ENCODE measurements around the gene IKBKG.
"Not testable (repeated sequence)": the region's sequence is repeated elsewhere in the genome, so short reads cannot be mapped to it uniquely, and the experiment has no call there.

The IKBKG gene

DNA sequence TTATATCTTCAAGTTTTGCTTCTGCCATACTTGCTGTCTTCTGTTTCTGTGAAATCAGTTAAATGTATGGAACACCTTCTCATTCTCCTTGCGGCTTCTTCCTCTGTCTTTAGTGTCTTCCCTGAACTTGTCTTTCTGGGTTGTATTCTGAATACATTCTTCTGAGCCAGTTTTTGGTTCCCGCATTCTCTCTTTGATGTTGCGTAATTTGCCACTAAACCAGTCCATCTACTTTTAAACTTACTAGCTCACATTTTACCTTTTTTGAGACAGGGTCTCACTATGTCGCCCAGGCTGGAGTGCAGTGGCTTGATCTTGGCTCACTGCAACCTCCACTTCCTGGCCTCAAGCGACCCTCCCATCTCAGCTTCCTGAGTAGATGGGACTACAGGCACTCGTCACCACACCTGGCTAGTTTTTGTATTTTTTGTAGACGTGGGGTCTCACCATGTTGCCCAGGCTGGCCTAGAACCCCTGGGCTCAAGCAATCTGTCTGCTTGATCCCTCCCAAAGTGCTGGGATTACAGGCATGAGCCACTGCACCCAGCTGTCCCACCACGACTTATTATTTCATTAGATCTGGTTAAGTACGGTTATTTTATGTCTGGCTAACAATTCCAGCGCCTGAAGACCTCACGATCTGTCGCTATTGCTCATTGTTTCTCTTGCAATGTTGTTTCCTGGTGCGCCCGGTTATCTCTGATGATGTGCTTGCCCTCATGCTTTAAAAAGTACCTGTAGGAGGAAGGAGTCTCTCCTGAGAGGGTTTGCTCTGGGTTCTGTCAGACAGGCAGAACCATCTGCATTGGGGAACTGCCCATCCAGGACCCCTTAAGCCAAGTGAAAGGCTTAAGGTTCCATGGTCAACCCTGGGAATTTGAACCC lies 21.6 kb upstream of the IKBKG start:
- no peak for DNase-seq (ENCODE audit: low read depth in 4 of 4, low spot score in 1 of 4)

DNA sequence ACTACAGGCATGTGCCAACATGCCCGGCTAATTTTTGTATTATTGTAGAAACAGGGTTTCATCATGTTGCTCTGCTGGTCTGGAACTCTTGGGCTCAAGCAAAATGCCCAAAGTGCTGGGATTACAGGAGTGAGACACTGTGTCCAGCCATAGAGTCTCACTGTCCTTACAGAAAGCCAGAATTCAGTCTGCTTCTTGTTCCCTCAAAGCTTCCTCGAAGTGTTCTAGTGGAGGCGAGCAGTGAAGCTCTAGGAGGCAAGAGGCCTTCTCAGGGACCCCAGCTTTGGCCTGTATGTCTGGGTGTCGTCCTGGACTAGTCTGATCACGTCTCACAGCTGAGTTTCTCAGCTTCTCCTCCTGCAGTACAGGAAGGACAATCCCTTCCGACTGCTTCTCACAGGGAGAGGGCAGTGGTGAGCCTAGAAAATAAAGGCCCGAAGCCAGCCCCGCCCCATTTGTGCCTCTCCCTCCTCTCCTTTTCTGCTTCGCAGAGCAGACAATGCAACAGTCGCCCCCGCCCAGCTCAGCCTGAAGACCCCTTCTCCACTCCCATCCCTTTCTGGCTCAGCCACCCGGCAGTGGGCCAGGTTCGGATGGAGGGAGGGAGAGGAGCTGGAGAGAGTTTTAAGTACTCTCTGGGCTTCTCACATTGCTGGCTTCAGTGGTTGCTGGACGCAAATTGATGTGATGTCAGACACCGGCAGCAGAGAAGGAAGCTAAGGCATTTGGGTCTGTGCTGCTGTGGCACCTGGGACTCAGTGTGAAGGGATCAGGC lies 20.3 kb upstream of the IKBKG start:
- DNase-seq (ENCODE audit: low read depth in 4 of 4, low spot score in 1 of 4): peak in 3 of 4 experiments; percentile 33 to 51 (median 36)

DNA sequence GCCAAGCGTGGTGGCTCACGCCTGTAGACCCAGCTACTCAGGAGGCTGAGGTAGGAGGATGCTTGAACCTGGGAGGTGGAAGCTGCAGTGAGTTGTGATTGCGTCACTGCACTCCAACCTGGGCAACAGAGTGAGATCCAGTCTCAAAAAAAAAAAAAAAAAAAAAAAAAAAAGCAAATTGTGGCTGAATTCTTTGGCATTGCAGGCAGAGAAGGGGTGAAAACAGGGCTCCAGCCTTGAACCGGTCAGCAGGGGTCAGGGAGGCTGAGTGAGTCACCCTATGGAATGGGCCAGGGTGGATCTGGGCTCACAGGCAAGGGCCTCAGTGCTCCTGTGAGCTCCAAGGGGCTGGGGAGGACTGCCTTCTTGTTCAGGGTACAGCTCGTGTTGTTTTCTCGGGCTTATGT lies 18.2 kb upstream of the IKBKG start:
- DNase-seq (ENCODE audit: low read depth in 4 of 4, low spot score in 1 of 4): no peak

DNA sequence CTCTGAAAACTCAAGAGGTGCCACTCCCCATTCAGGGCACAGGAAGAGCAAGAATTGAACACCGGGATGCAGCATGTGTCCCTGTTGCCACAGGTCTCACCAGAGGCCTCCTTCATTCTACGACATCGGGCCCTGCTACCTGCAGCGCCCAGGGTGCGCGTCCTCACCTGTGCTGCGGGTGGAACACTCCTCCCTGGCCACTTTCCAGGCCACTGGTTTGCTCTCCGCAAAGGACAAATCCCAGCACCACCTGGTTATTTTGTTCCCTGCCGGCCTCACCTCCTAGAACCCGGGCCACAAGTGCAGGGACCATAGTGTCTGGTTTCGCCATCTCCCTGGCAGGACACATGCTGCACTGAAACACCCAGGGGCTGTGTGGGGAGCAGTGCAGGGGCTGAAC lies 17.1 kb upstream of the IKBKG start:
- DNase-seq (ENCODE audit: low read depth in 4 of 4, low spot score in 1 of 4): no peak

DNA sequence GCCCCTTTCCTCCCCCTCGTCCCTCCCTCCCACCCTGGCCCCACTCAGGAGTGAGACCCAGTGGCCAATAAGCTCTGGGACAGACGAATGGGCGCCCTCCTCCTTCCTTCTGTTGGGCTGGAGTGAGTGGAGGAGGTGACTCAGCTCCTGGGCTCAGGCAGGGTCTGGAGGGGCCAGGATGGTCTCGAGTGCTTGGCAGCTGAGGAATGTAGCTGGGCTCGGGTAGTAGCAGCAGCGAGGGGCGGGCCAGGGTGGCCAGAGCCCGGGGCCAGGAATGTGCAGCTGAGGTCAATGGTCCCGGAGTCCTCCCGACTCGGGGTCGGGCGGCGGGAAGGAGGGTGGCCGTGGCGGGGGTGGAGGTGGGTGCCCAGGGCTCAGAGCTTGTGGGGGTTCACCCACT lies 15.8 kb upstream of the IKBKG start:
- DNase-seq (ENCODE audit: low read depth in 4 of 4, low spot score in 1 of 4): no peak

DNA sequence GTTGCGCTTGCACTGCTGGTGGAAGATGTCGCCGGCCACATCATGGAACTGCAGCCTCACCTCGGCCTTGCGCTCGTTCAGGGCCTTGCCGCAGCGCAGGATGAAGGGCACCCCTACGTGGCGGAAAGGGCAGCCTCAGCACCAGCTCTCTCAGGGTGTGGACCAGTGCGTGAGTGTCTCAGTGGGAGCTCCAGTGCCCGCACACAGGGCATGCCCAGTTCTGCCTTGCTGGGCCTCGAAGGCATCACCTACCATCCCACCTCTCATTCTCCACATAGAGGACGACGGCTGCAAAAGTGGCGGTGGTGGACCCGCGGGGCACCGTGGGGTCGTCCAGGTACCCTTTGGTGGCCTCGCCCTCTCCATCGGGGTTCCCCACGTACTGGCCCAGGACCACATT lies 14.7 kb upstream of the IKBKG start:
- DNase-seq (ENCODE audit: low read depth in 4 of 4, low spot score in 1 of 4): no peak

DNA sequence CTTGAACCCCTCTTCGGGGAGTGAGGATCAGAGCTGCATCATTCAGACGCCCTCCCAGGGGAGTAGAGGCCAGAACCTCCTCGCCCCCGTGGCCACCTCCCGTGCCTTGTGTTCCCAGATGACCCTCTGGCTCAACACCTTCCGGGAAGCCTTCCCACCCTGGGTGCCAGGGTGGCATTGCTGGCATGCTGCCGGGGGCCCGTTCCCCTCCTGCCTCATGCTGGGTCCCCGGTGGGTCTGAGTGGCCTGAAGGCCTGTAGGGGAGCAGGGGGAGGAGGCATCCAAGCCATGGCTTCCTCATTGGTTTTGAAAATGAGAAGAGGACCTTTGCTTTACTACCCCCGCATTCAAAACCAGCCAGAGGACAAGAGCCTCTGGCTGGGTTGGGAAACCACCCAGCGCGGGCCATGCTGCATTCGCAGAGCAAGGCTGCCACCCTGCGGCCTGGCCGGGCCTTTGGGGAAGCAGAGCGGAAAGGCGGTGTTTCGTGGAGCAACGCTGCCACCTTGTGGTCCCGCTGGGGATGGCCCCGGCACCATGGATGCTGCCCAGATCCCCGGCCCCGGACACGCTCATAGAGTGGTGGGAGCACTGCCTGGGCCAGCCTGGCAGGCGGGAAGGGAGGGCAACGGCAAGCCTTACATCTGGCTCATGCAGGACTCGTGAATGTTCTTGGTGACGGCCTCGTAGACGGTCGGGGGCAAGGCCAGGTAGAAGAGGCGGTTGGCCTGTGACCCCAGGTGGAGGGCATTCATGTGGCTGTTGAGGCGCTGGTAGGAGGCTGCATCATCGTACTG lies 12.7 kb upstream of the IKBKG start:
- DNase-seq (ENCODE audit: low read depth in 4 of 4, low spot score in 1 of 4): peak; percentile 64 to 91 (median 76)

DNA sequence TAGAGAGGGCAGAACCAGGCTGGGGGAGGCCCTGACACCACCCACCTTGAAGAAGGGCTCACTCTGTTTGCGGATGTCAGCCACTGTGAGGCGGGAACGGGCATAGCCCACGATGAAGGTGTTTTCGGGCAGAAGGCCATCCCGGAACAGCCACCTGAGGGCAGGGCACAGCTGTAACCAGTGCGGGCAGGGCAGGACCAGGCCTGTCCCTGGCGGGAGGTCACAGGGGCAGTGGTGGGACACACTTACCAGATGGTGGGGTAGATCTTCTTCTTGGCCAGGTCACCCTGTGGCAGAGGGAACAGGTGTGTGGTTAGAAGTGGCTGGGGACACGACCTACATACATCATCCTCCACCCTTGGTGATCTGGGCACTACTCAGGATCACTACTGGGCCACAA lies 11.5 kb upstream of the IKBKG start:
- no peak for DNase-seq (ENCODE audit: low read depth in 4 of 4, low spot score in 1 of 4)

DNA sequence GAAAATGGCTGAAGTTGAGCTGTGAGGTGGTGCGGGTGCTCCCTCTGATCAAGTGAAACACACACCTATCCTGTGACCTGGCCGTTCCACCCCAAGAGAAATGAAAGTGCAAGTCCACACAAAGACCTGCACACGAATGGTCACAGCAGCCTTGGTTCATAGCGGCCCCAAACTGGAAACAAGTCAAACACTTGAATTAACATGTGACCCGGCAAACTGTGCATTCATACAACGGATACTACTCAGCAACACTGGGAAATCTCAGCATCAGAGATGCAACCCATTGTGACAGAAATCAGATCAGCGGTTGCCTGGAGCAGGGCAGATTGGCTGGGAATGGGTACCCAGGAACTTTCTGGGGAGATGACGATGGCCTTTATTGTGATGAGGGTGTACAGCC lies 8.3 kb upstream of the IKBKG start:
- no peak for DNase-seq (ENCODE audit: low read depth in 4 of 4, low spot score in 1 of 4)

DNA sequence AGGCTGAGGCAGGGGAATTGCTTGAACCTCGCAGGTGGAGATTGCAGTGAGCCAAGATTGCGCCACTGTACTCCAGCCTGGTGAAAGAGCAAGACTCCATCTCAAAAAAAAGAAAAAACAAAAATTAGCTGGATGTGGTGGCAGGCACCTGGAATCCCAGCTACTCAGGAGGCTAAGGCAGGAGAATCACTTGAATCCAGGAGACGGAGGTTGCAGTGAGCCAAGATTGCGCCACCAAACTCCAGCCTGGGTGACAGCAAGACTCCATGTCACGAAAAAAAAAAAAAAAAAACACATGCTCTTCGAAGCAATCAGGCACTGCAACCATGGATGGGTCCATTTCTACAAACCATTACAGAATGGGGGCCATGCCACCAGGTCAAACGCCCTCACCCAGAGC lies 7.1 kb upstream of the IKBKG start:
- DNase-seq (ENCODE audit: low read depth in 4 of 4, low spot score in 1 of 4): not testable (repeated sequence)

DNA sequence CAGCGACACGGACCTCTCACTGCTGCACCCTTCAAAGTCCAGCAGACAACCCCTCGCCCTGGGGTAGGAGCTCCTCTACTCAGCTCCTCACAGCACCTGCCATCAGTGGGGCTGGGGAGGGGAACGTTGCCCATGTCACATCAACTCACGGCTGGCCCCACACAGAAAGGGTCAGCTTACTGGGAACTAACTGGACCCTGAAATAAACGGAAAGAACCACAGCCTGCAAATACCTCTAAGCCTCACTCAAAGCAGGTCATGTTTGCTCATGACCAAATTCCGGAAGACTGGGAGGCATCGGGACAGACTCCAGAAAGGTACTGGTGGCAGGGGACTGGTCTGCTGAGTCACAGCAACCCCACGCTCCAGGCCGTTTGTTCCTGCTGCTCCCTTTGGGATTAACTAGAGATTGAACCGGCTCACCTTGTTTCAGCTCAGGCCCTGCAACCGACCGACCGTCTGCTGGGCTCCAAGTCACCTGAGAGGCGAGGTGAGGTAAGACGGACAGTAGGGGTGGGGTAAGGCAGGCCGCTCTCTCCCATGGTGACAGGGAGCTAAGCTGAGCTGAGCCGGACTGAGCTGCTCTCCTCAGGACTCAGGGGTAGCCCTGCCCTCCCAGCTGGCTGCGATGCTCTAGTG lies 6.4 kb upstream of the IKBKG start:
- no peak for DNase-seq (ENCODE audit: low read depth in 4 of 4, low spot score in 1 of 4)

DNA sequence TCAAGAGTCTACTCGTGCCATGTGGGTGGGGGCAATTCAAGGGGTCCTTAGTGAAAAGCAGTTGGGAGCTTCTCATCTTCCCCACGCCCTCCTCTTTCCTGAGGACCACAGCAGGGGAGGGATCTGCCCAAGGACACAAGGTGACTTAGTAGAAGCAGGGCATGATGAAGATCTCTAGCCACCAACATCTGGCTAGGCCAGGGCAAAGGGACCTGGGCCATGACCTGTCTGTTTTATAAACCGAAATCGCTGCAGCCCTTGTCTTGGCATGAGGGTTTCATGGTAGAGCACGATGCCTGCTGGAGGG lies 5.9 kb upstream of the IKBKG start:
- DNase-seq (ENCODE audit: low read depth in 4 of 4, low spot score in 1 of 4): no peak

DNA sequence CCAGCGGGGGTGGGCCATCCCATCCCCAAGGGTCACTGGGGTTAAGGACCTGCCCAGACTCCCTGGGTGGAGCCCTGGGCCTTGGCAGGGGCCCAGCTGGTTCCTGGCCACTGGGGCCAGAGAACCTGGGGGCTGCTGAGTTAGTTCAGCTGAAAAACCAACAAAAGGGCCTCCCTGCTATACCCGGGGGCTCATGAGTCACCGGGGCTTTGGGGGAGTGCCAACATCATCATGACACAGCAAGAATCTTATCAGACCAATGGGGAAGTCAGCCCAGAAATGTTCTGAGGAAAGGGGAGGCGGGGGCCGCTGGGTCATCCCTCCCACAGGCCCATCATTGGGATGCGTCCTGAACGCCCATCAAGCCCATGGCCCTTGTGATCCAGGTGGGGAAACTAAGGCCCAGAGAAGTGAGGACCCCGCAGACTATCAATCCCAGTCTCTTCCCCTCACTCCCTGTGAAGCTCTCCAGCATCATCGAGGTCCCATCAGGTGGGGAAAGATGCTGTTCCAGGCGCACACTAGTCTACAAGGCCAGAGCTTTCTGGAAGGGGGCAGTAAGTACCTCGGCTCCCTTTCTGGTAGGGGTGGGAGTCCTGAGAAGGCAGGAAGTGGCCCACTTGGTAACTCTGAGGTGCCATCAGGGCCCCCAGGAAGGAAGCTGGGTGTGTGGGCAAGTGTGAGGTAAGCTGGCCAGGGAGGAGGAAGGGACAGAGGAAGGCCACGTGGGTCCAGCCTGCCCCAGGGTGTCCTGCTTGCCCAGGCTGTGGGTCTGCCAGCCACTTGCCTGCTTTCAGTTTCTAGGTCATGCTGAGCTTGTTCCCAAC lies 5.3 kb upstream of the IKBKG start:
- peak in 2 of 4 experiments; percentile 28 to 34 for DNase-seq (ENCODE audit: low read depth in 4 of 4, low spot score in 1 of 4)

DNA sequence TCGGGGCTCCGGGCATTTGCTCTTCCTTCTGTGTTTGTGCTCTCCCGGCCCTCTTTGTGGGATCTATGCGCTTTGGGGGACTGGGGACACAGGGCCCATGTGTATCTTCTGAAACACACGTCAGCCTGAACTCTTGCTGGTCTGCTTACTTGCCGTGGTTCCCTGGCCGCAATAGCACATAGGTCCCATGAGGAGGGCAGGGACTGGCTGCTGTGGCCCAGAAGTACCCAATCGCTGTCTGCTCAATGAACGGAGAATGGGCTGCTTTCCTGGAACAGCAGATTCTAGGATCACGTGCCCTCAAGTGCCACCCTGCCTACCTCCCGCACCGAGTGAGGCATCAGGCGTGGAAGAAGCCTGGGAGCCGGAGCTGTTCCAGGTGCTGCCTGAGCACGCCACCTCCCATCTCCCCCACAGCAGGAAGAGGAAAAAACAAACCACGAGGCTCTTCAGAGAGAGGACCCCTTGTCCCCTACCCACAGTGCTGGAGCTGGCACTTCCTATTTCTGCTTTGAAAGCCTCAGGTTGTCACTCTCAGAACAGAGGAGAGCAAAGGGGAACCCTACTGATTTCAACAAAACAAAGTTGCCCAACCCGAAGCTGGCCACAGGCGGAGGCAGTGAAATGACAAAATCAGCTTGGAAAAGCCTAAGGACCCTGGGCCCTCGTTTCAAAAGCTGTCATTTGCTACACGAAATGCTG lies 4.5 kb upstream of the IKBKG start:
- DNase-seq (ENCODE audit: low read depth in 4 of 4, low spot score in 1 of 4): peak in 1 of 4 experiments; percentile 10

DNA sequence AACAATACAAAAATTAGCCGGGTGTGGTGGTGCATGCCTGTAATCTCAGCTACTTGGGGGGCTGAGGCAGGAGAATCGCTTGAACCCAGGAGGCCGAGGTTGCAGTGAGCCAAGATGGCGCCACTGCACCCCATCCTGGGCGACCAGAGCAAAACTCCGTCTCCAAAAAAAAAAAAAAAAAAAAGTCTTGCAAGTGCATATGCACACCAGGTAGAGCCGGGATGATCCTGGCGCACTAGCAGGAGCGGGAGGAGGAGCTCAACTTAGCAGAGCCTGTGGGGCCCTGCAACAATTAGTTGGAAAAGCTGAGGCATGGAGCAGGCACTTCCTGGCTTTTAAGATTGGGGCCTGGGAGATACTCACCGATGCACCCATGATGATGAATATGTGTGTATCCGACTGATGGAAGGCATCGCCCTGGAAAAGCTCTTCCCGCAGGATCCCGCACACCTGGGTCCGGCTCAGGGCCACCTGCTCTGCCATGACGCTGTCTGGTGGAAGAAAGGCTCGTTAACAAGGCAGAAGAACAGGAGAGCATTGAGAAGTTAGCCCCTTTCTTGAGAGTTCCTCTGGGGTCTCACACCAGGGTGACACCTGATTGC lies 1.6 kb upstream of the IKBKG start:
- no peak for DNase-seq (ENCODE audit: low read depth in 4 of 4, low spot score in 1 of 4)

DNA sequence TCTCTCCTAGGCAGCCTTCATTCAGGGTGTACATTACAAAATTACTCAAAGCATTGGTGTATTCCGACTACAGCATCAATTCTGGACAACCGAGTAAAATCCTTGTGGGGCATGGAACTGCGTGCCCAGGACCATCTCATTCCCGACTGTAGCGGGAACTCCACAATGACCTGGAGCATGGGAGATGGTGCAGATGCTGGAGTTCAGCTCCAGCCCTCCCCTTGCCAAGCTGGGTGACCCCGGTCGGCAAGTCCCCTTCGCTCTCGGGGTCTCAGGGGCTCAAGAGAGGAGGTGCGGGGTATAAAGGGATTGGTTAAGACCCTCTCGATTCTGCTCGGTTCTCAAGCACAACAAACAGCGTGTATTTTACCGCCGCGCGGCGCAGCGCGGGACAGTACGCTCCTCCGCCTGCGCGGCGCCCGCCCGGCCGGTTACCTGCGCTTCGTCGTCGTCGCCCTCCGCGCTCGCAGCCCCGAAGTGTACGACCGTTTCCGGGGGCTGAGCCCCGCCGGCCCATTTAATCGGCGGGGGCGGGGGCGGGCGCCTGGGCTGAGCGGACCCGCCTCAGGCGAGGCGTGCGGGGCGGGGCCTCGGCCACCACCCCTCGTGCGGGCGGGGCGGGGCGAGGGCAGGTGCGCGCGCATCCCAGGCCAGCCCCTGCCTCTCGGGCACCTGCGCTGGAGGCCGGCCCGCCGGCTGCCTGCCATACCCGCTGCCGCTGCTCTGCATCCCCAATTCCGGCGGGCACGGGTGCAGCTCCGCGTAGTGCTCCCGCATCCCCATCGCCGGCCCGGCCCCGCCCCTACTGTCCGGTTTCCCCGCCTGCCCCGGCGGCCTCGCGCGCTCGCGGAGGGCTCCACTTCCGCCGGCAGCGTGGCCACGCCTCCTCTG lies 821 bp upstream of the IKBKG start, which contains the start of gene G6PD:
Gene G6PD, minus strand, starts transcription at position 493 of the 891 bp plus-strand sequence. CDS start 691 bp downstream, outside the sequence.
- DNase-seq (ENCODE audit: low read depth in 4 of 4, low spot score in 1 of 4): peak; percentile 43 to 68 (median 60)

DNA sequence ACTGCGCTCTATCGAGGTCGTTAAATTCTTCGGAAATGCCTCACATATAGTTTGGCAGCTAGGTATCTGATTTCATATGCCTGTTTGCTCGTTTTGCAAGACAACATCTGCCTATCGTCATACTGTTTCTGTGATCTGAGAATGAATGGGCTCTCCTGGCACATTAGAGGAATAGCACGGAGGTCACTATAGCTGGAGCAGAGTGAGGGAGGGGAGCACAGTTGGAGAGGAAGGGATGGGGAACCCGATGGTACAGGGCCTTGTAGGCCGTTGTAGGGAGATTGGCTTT lies 552 bp downstream of the IKBKG start:
- no peak for DNase-seq (ENCODE audit: low read depth in 4 of 4, low spot score in 1 of 4)

DNA sequence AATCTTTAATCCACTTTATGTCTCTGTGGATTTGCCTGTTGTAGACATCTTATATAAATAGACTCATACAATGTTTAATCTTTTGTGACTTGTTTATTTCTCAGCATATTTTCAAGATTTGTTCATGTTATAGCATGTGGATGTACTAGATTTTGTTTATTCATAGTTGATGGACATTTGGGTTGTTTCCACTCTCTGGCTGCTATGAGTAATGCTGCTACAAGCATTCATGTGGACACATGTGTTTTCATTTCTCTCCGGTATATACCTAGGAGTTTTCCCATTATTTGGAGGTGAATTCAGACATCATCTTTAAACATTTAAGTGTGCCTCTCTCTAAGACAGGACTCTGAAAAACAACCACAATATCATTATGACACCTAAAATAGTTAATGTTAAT lies 2.3 kb downstream of the IKBKG start:
- no peak for DNase-seq (ENCODE audit: low read depth in 4 of 4, low spot score in 1 of 4)

Measured in stimulated activated CD4-positive, alpha-beta T cell treated with anti-CD3 and anti-CD28 coated beads, Interleukin-1b, Interleukin-23, amount 100 ng/mL, for 24 hours (primary cell).